IMR-90 (cell line): ENCODE measurements around the gene SLC24A3. TPM values are rescaled to one million over a fixed set of nuclear protein-coding genes. Genes with fewer than 3 reads are reported as not detected.

Source experiments
- ATAC-seq: fragments of 200-7000 bp; cut with Tn5 transposase; 2 replicates; pipeline ENCODE4 v1.9.1; 2020; ENCODE audit warnings: low read depth, mild to moderate bottlenecking, moderate library complexity
- BruUV-seq: library from RNA; stranded (reverse); fragments of 400-500 nt; replicated peaks from 2 replicates; lab custom pipeline; 2021; lab: Mats Ljungman, UMichigan
- CTCF ChIA-PET: fragments of 300-600 bp; formaldehyde crosslinking; extraction: SDS; loops from one replicate; lab custom pipeline; 2021; ENCODE audit warnings: antibody characterized with exemption; lab: Yijun Ruan, JAX
- POLR2A ChIA-PET: fragments of 300-600 bp; sonication (Branson Sonifier 250); formaldehyde crosslinking; loops from one replicate; lab custom pipeline; 2022; ENCODE audit warnings: antibody characterized with exemption; ENCODE audit not compliant: unreplicated experiment; lab: Charles Lee
- DNase-seq: peaks from one replicate; pipeline ENCODE4 v3.0.0; 2013
- H2AFZ ChIP-seq: replicated peaks from 2 replicates; pipeline ENCODE3; 2013; ENCODE audit warnings: low read length, mild to moderate bottlenecking; ENCODE audit not compliant: poor library complexity
- H2AK5ac ChIP-seq: 2 replicates; pipeline ENCODE4 v1.6.1; 2013; ENCODE audit warnings: low read depth, low read length, inconsistent platforms
- H2AK9ac ChIP-seq: replicated peaks from 2 replicates; pipeline ENCODE3; 2013; ENCODE audit warnings: mild to moderate bottlenecking, low read depth, low read length, moderate library complexity; ENCODE audit not compliant: poor library complexity
- H2BK120ac ChIP-seq: 2 replicates; pipeline ENCODE4 v1.6.1; 2013; ENCODE audit warnings: low read depth, low read length, inconsistent platforms
- H2BK15ac ChIP-seq: 3 replicates; pipeline ENCODE4 v1.6.1; 2013; ENCODE audit warnings: low read depth, low read length, inconsistent platforms
- H2BK20ac ChIP-seq: 2 replicates; pipeline ENCODE4 v1.6.1; 2013; ENCODE audit warnings: low read depth, mild to moderate bottlenecking, inconsistent platforms, low read length, moderate library complexity
- H2BK5ac ChIP-seq: 2 replicates; pipeline ENCODE4 v1.6.1; 2013; ENCODE audit warnings: mild to moderate bottlenecking, low read depth, low read length, inconsistent platforms; ENCODE audit not compliant: poor library complexity, severe bottlenecking
- H3K14ac ChIP-seq: replicated peaks from 2 replicates; pipeline ENCODE4 v1.6.1; 2013; ENCODE audit warnings: low read depth, low read length, inconsistent platforms
- H3K18ac ChIP-seq: 2 replicates; pipeline ENCODE4 v1.6.1; 2013; ENCODE audit warnings: low read depth, low read length, control low read depth
- H3K23ac ChIP-seq: 2 replicates; pipeline ENCODE4 v1.6.1; 2013; ENCODE audit warnings: low read depth, low read length, inconsistent platforms
- H3K27ac ChIP-seq: 2 replicates; pipeline ENCODE4 v1.5.1; 2013; ENCODE audit warnings: mild to moderate bottlenecking, control low read depth, low read length; ENCODE audit not compliant: insufficient read depth
- H3K27me3 ChIP-seq: 2 replicates; pipeline ENCODE4 v1.6.1; 2013; ENCODE audit warnings: low read length; ENCODE audit not compliant: control insufficient read depth, insufficient read depth
- H3K36me3 ChIP-seq: 2 replicates; pipeline ENCODE4 v1.6.1; 2013; ENCODE audit warnings: low read length, mixed read lengths; ENCODE audit not compliant: control insufficient read depth, insufficient read depth
- H3K4ac ChIP-seq: 2 replicates; pipeline ENCODE4 v1.6.1; 2013; ENCODE audit warnings: low read depth, low read length, inconsistent platforms
- H3K4me1 ChIP-seq: 2 replicates; pipeline ENCODE4 v1.6.1; 2013; ENCODE audit warnings: low read length, mixed read lengths; ENCODE audit not compliant: control insufficient read depth, insufficient read depth
- H3K4me2 ChIP-seq: 2 replicates; pipeline ENCODE4 v1.6.1; 2013; ENCODE audit warnings: low read depth, mild to moderate bottlenecking, control low read depth, low read length, moderate library complexity
- H3K4me3 ChIP-seq: 2 replicates; pipeline ENCODE4 v1.5.1; 2013; ENCODE audit warnings: low read depth, mild to moderate bottlenecking, control low read depth, low read length, moderate library complexity; ENCODE audit not compliant: insufficient read depth
- H3K56ac ChIP-seq: 2 replicates; pipeline ENCODE4 v1.6.1; 2013; ENCODE audit warnings: low read length, inconsistent platforms; ENCODE audit not compliant: insufficient read depth; ENCODE audit errors: extremely low read depth
- H3K79me1 ChIP-seq, 2 experiments: 2 replicates each; pipeline ENCODE4 v1.6.1; 2013; ENCODE audit warnings: low read length in 2 of 2, inconsistent platforms in 1 of 2, low read depth in 1 of 2
- H3K9ac ChIP-seq: 2 replicates; pipeline ENCODE4 v1.6.1; 2013; ENCODE audit warnings: low read depth, low read length, control low read depth
- H3K9me1 ChIP-seq: 2 replicates; pipeline ENCODE4 v1.6.1; 2013; ENCODE audit warnings: low read length, inconsistent platforms; ENCODE audit not compliant: insufficient read depth
- H3K9me3 ChIP-seq: 2 replicates; pipeline ENCODE4 v1.6.1; 2013; ENCODE audit warnings: low read length; ENCODE audit not compliant: control insufficient read depth, insufficient read depth
- H4K20me1 ChIP-seq: 2 replicates; pipeline ENCODE4 v1.6.1; 2013; ENCODE audit warnings: low read length, inconsistent platforms; ENCODE audit not compliant: insufficient read depth
- H4K5ac ChIP-seq: 2 replicates; pipeline ENCODE4 v1.6.1; 2013; ENCODE audit warnings: mild to moderate bottlenecking, low read depth, low read length, control low read depth
- H4K8ac ChIP-seq, 2 experiments: 2 replicates each; pipeline ENCODE4 v1.6.1; 2013; ENCODE audit warnings: low read depth in 2 of 2, low read length in 2 of 2, control low read depth in 1 of 2, inconsistent platforms in 1 of 2
- H4K91ac ChIP-seq: 2 replicates; pipeline ENCODE4 v1.6.1; 2013; ENCODE audit warnings: low read depth, low read length, inconsistent platforms; ENCODE audit not compliant: insufficient read depth
- BHLHE40 ChIP-seq: fragments of 150-350 bp; IDR thresholded peaks from 2 replicates; pipeline ENCODE4 v1.6.1; 2016; ENCODE audit warnings: mild to moderate bottlenecking, low read depth, low read length
- CEBPB ChIP-seq: IDR thresholded peaks from 2 replicates; pipeline ENCODE4 v1.6.1; 2012; ENCODE audit warnings: low read depth, low read length, improper control_type of control experiment
- CHD1 ChIP-seq: IDR thresholded peaks from 2 replicates; pipeline ENCODE4 v1.6.1; 2012; ENCODE audit warnings: low read depth, low read length, improper control_type of control experiment
- CTCF ChIP-seq: conservative IDR thresholded peaks from 2 replicates; pipeline ENCODE4 v1.5.1; 2012; ENCODE audit warnings: mild to moderate bottlenecking, low read depth, low read length, improper control_type of control experiment
- ELK1 ChIP-seq: fragments of 150-350 bp; IDR thresholded peaks from 2 replicates; pipeline ENCODE4 v1.6.1; 2016; ENCODE audit warnings: low read depth, mild to moderate bottlenecking, low read length, moderate library complexity, borderline replicate concordance
- FOS ChIP-seq: fragments of 150-350 bp; IDR thresholded peaks from 2 replicates; pipeline ENCODE4 v1.6.1; 2016; ENCODE audit warnings: low read depth, low read length
- MAFK ChIP-seq: IDR thresholded peaks from 2 replicates; pipeline ENCODE4 v1.6.1; 2012; ENCODE audit warnings: low read depth, low read length, improper control_type of control experiment
- MAZ ChIP-seq: IDR thresholded peaks from 2 replicates; pipeline ENCODE4 v1.6.1; 2012; ENCODE audit warnings: low read depth, mild to moderate bottlenecking, low read length, improper control_type of control experiment, moderate library complexity, borderline replicate concordance
- MXI1 ChIP-seq: IDR thresholded peaks from 2 replicates; pipeline ENCODE4 v1.6.1; 2012; ENCODE audit warnings: low read depth, mild to moderate bottlenecking, low read length, moderate library complexity, borderline replicate concordance
- NFE2L2 ChIP-seq: fragments of 150-350 bp; IDR thresholded peaks from 2 replicates; pipeline ENCODE4 v1.6.1; 2016; ENCODE audit warnings: low read depth, mild to moderate bottlenecking, low read length
- POLR2A ChIP-seq: IDR thresholded peaks from 2 replicates; pipeline ENCODE4 v1.6.1; 2012; ENCODE audit warnings: mild to moderate bottlenecking, low read depth, low read length
- RAD21 ChIP-seq: IDR thresholded peaks from 2 replicates; pipeline ENCODE4 v1.6.1; 2012; ENCODE audit warnings: low read length, improper control_type of control experiment
- RCOR1 ChIP-seq: IDR thresholded peaks from 2 replicates; pipeline ENCODE4 v1.6.1; 2012; ENCODE audit warnings: mild to moderate bottlenecking, low read length, improper control_type of control experiment; ENCODE audit not compliant: insufficient replicate concordance
- RFX5 ChIP-seq: IDR thresholded peaks from 2 replicates; pipeline ENCODE4 v1.8.0; 2012; ENCODE audit warnings: low read depth, mild to moderate bottlenecking, low read length, moderate library complexity
- SMC3 ChIP-seq: fragments of 150-350 bp; IDR thresholded peaks from 2 replicates; pipeline ENCODE4 v1.6.1; 2016; ENCODE audit warnings: low read depth, mild to moderate bottlenecking, antibody characterized with exemption, low read length, moderate library complexity
- USF2 ChIP-seq: fragments of 150-350 bp; IDR thresholded peaks from 2 replicates; pipeline ENCODE4 v1.6.1; 2017; ENCODE audit warnings: mild to moderate bottlenecking, antibody characterized with exemption, low read length, low read depth
- WGBS, 2 experiments: methylation state at CpG; one replicate each; pipeline versions ENCODE4 v1.1.5 to v1.1.7; 2013; ENCODE audit warnings: missing lambda C conversion rate in 2 of 2; ENCODE audit not compliant: insufficient read length in 1 of 2; ENCODE audit errors: extremely low coverage in 2 of 2; 5-methylcytosine and 5-hydroxymethylcytosine counted together
- dilution Hi-C: fragments of 300-500 bp; cut with HindIII; formaldehyde crosslinking; loops from one replicate; pipeline ENCODE4 v1.14.3; 2018; ENCODE audit warnings: low sequenced_read_pairs; ENCODE audit not compliant: unreplicated experiment
- in situ Hi-C: fragments of 300-500 bp; cut with MboI; formaldehyde crosslinking; loops from 3 replicates; pipeline ENCODE4 v1.14.3; 2019; ENCODE audit warnings: low sequenced_read_pairs, inconsistent platforms, mixed read lengths
- intact Hi-C: fragments of 100-400 bp; cut with micrococcal nuclease; formaldehyde crosslinking; loops from 2 replicates; pipeline ENCODE4 v1.10.0; 2022
- polyA plus RNA-seq, 3 experiments: library from polyadenylated mRNA; depleted of rRNA; stranded (reverse); fragments of >200 nt; gene quantifications; 2 replicates each; pipeline ENCODE4 v1.2.3, GENCODE V29; 2012; ENCODE audit warnings: low replicate concordance in 1 of 3
- total RNA-seq: library from RNA; depleted of rRNA; stranded (reverse); fragments of >200 nt; gene quantifications from 2 replicates; pipeline ENCODE4 v1.2.3, GENCODE V29; 2012

Gene SLC24A3
- total and polyA plus RNA-seq, 2 of the 4 experiments (the other 2 are of a cell fraction) = not detected

GRCh38 chr20:19727251-19727847, 514.9 kb downstream of the SLC24A3 start:
- H4K8ac ChIP-seq = no peak overlapping the region
- DNase-seq = no peak
- WGBS, 2 experiments = 98% methylated on average over 8 of the region's 10 CpGs; no CpG with 5 or more reads in 1 of the 2 experiments
- no peaks in the 10 kb centered on the region for H4K20me1 ChIP-seq
- BruUV-seq = no TSS peak
- H2AK9ac ChIP-seq = no peak overlapping the region
- no peak overlapping the region for H2BK5ac ChIP-seq
- no peak for ATAC-seq
- CTCF ChIA-PET = no interaction called here
- no peaks in the 10 kb centered on the region for H3K79me1 ChIP-seq
- H2BK20ac ChIP-seq = no peak overlapping the region
- no peak overlapping the region for H3K23ac ChIP-seq
- H2BK15ac ChIP-seq = no peak overlapping the region
- TF ChIP-seq USF2 (no peak), RCOR1 (no peak), ELK1 (no peak), MAZ (no peak), FOS (no peak), BHLHE40 (no peak), SMC3 (no peak), CEBPB (no peak), RFX5 (no peak), NFE2L2 (no peak), CHD1 (no peak), POLR2A (no peak), RAD21 (no peak), MXI1 (no peak), CTCF (no peak), MAFK (no peak)
- no peaks in the 10 kb centered on the region for H3K9me3 ChIP-seq
- H3K14ac ChIP-seq = no peak overlapping the region
- no peak overlapping the region for H2AK5ac ChIP-seq
- H3K27me3 ChIP-seq = peaks cover 5% of the 10 kb centered on the region
- H3K27ac ChIP-seq = no peak overlapping the region
- H3K4ac ChIP-seq = no peak overlapping the region
- POLR2A ChIA-PET = no interaction called here
- no peak overlapping the region for H3K9ac ChIP-seq
- H4K91ac ChIP-seq = no peak overlapping the region
- dilution Hi-C loops (no loop called here), in situ Hi-C loops (no loop called here), intact Hi-C loops (no loop called here)
- H3K4me3 ChIP-seq = no peak overlapping the region
- H3K18ac ChIP-seq = no peak overlapping the region
- H3K4me1 ChIP-seq = no peaks in the 10 kb centered on the region
- H3K9me1 ChIP-seq = no peaks in the 10 kb centered on the region
- H4K5ac ChIP-seq = no peak overlapping the region
- no peak overlapping the region for H2AFZ ChIP-seq
- no peak overlapping the region for H3K56ac ChIP-seq
- H3K36me3 ChIP-seq = no peaks in the 10 kb centered on the region
- H3K4me2 ChIP-seq = no peak overlapping the region
- no peak overlapping the region for H2BK120ac ChIP-seq
